HL-60 (cell line): Measurements from ENCODE around the gene ARSA.

Experiments
- POLR2AphosphoS5 ChIP-seq: IDR thresholded peaks from 2 replicates; pipeline ENCODE4 v1.6.1; 2012; ENCODE audit warnings: low read depth
- TF ChIP-seq, protein P1 (sequence below): IDR thresholded peaks from one replicate; pipeline ENCODE4 v1.5.1; 2011; ENCODE audit warnings: low read length, control low read depth, inconsistent platforms; ENCODE audit not compliant: insufficient read depth

DNA sequence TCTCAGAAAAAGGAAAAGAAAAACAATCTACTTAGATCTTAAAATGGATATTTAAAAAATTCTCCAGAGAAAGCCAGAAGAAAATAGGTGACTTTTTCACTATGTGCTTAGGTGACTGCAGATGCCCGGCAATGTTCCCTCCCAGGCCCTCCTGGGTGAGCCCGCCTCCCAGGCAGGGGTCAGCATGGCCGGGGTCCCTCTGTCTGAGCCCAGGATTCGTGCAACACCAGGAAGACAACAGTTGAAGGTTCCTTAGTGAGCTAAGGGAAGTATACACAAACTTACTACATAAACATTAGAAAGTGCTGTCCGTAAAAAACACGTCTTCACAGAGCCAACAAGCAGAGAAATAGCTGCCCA, 15.8 kb downstream of the ARSA start:
- TF ChIP-seq, protein P1, sequence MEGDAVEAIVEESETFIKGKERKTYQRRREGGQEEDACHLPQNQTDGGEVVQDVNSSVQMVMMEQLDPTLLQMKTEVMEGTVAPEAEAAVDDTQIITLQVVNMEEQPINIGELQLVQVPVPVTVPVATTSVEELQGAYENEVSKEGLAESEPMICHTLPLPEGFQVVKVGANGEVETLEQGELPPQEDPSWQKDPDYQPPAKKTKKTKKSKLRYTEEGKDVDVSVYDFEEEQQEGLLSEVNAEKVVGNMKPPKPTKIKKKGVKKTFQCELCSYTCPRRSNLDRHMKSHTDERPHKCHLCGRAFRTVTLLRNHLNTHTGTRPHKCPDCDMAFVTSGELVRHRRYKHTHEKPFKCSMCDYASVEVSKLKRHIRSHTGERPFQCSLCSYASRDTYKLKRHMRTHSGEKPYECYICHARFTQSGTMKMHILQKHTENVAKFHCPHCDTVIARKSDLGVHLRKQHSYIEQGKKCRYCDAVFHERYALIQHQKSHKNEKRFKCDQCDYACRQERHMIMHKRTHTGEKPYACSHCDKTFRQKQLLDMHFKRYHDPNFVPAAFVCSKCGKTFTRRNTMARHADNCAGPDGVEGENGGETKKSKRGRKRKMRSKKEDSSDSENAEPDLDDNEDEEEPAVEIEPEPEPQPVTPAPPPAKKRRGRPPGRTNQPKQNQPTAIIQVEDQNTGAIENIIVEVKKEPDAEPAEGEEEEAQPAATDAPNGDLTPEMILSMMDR, result no peak
- TF ChIP-seq POLR2AphosphoS5, result no peak
